Astrocyte (in vitro differentiated cells and primary cell): Measurements from ENCODE around the gene NPAS3. TPM values are rescaled to one million over a fixed set of nuclear protein-coding genes. Genes with fewer than 3 reads are reported as not detected.

Experiments
- DNase-seq: peaks from one replicate; pipeline ENCODE4 v3.0.0-alpha.2; 2010; ENCODE audit warnings: low read depth
- FAIRE-seq: peaks from 2 replicates; lab custom pipeline; 2011; peaks lifted over from hg19 to GRCh38; lab: Jason Lieb, UNC
- H2AFZ ChIP-seq: 2 replicates; pipeline ENCODE4 v1.6.0; 2012; ENCODE audit warnings: low read depth, low read length, inconsistent platforms
- H3K27ac ChIP-seq: 2 replicates; pipeline ENCODE4 v1.5.1; 2011; ENCODE audit warnings: low read depth, low read length, inconsistent platforms
- H3K27me3 ChIP-seq: 2 replicates; pipeline ENCODE4 v1.6.0; 2011; ENCODE audit warnings: low read length, inconsistent platforms; ENCODE audit not compliant: insufficient read depth
- H3K36me3 ChIP-seq: 2 replicates; pipeline ENCODE4 v1.5.1; 2011; ENCODE audit warnings: low read length, inconsistent platforms; ENCODE audit not compliant: insufficient read depth
- H3K4me1 ChIP-seq: 2 replicates; pipeline ENCODE4 v1.5.1; 2011; ENCODE audit warnings: low read length, inconsistent platforms; ENCODE audit not compliant: insufficient read depth
- H3K4me2 ChIP-seq: 2 replicates; pipeline ENCODE4 v1.6.0; 2012; ENCODE audit warnings: low read length, inconsistent platforms
- H3K4me3 ChIP-seq: 2 replicates; pipeline ENCODE4 v1.5.1; 2011; ENCODE audit warnings: low read depth, mild to moderate bottlenecking, low read length, inconsistent platforms; ENCODE audit not compliant: insufficient read depth
- H3K79me2 ChIP-seq: 2 replicates; pipeline ENCODE4 v1.6.0; 2012; ENCODE audit warnings: mild to moderate bottlenecking, low read length, inconsistent platforms; ENCODE audit not compliant: insufficient read depth
- H3K9ac ChIP-seq: 2 replicates; pipeline ENCODE4 v1.6.0; 2012; ENCODE audit warnings: mild to moderate bottlenecking, low read length, inconsistent platforms
- H3K9me3 ChIP-seq: 2 replicates; pipeline ENCODE4 v1.5.1; 2012; ENCODE audit warnings: low read depth, mild to moderate bottlenecking, low read length, inconsistent platforms; ENCODE audit not compliant: insufficient read depth
- H4K20me1 ChIP-seq: 2 replicates; pipeline ENCODE4 v1.6.0; 2012; ENCODE audit warnings: low read length, inconsistent platforms; ENCODE audit not compliant: insufficient read depth
- H3K27ac Mint-ChIP-seq: one replicate; pipeline ENCODE4 v1.8.0; 2021; ENCODE audit warnings: mild to moderate bottlenecking, mixed read lengths; ENCODE audit not compliant: unreplicated experiment
- H3K27me3 Mint-ChIP-seq: one replicate; pipeline ENCODE4 v1.8.0; 2021; ENCODE audit warnings: low read depth, mixed read lengths; ENCODE audit not compliant: unreplicated experiment
- H3K36me3 Mint-ChIP-seq: one replicate; pipeline ENCODE4 v1.8.0; 2021; ENCODE audit warnings: low read depth, mixed read lengths; ENCODE audit not compliant: unreplicated experiment
- H3K4me1 Mint-ChIP-seq: one replicate; pipeline ENCODE4 v1.8.0; 2021; ENCODE audit warnings: low read depth, mixed read lengths; ENCODE audit not compliant: unreplicated experiment
- H3K4me3 Mint-ChIP-seq: one replicate; pipeline ENCODE4 v1.8.0; 2021; ENCODE audit warnings: mild to moderate bottlenecking, moderate library complexity, mixed read lengths; ENCODE audit not compliant: unreplicated experiment
- H3K9me3 Mint-ChIP-seq: one replicate; pipeline ENCODE4 v1.8.0; 2021; ENCODE audit warnings: mild to moderate bottlenecking, mixed read lengths; ENCODE audit not compliant: unreplicated experiment
- CTCF ChIP-seq: IDR thresholded peaks from 2 replicates; pipeline ENCODE4 v1.5.1; 2011; ENCODE audit warnings: low read depth, mild to moderate bottlenecking, inconsistent platforms, low read length, moderate library complexity; ENCODE audit not compliant: insufficient read depth
- EZH2 ChIP-seq: IDR thresholded peaks from 2 replicates; pipeline ENCODE4 v1.6.1; 2012; ENCODE audit warnings: mild to moderate bottlenecking, low read length, inconsistent platforms; ENCODE audit not compliant: insufficient read depth
- total RNA-seq: library from RNA; stranded (reverse); gene quantifications from 2 replicates; pipeline ENCODE4 v1.2.1, GENCODE V29; 2021

Gene NPAS3
- total RNA-seq, 1 donor from 2014 or later, result 2.6 TPM

GRCh38 chr14:33120341-33120740 lies 181.7 kb downstream of the NPAS3 start:
- Histone ChIP-seq H2AFZ (no peak overlapping the region), H4K20me1 (no peaks in the 10 kb centered on the region), H3K79me2 (no peaks in the 10 kb centered on the region), H3K4me3 (no peak overlapping the region), H3K9ac (no peak overlapping the region), H3K4me1 (peaks cover 5% of the 10 kb centered on the region), H3K36me3 (no peaks in the 10 kb centered on the region), H3K4me2 (peak overlapping the region; percentile 43), H3K27ac (no peak overlapping the region), H3K27me3 (no peaks in the 10 kb centered on the region), H3K9me3 (no peaks in the 10 kb centered on the region)
- Mint-ChIP-seq H3K4me3 (no peak overlapping the region), H3K27me3 (peaks cover 2% of the 10 kb centered on the region), H3K27ac (no peak overlapping the region), H3K4me1 (peaks cover 2% of the 10 kb centered on the region), H3K9me3 (no peaks in the 10 kb centered on the region), H3K36me3 (no peaks in the 10 kb centered on the region)
- TF ChIP-seq EZH2 (no peak), CTCF (no peak)
- DNase-seq (peak; percentile 88), FAIRE-seq (peak; percentile 62)

GRCh38 chr14:33120966-33121365 lies 182.3 kb downstream of the NPAS3 start:
- no peaks in the 10 kb centered on the region for H3K9me3 ChIP-seq
- no peak overlapping the region for H3K9ac ChIP-seq
- no peak for TF ChIP-seq EZH2
- TF ChIP-seq CTCF, result no peak
- peaks cover 5% of the 10 kb centered on the region for H3K4me1 ChIP-seq
- no peak overlapping the region for H3K27ac Mint-ChIP-seq
- FAIRE-seq (no peak), DNase-seq (peak; percentile 42)
- no peak overlapping the region for H3K27ac ChIP-seq
- H3K4me2 ChIP-seq, result no peak overlapping the region
- no peaks in the 10 kb centered on the region for H3K9me3 Mint-ChIP-seq
- no peaks in the 10 kb centered on the region for H3K27me3 ChIP-seq
- H3K4me3 ChIP-seq, result no peak overlapping the region
- peaks cover 2% of the 10 kb centered on the region for H3K4me1 Mint-ChIP-seq
- peaks cover 2% of the 10 kb centered on the region for H3K27me3 Mint-ChIP-seq
- no peak overlapping the region for H3K4me3 Mint-ChIP-seq
- no peaks in the 10 kb centered on the region for H3K79me2 ChIP-seq
- no peak overlapping the region for H2AFZ ChIP-seq
- no peaks in the 10 kb centered on the region for H3K36me3 Mint-ChIP-seq
- H4K20me1 ChIP-seq, result no peaks in the 10 kb centered on the region
- H3K36me3 ChIP-seq, result no peaks in the 10 kb centered on the region

GRCh38 chr14:33123281-33123680 lies 184.6 kb downstream of the NPAS3 start:
- H3K9ac ChIP-seq, result no peak overlapping the region
- no peak for TF ChIP-seq CTCF
- TF ChIP-seq EZH2, result no peak
- no peak overlapping the region for H3K27ac ChIP-seq
- Mint-ChIP-seq H3K36me3 (no peaks in the 10 kb centered on the region), H3K4me1 (peaks cover 7% of the 10 kb centered on the region), H3K9me3 (no peaks in the 10 kb centered on the region), H3K4me3 (no peak overlapping the region), H3K27me3 (no peaks in the 10 kb centered on the region), H3K27ac (no peak overlapping the region)
- H3K9me3 ChIP-seq, result no peaks in the 10 kb centered on the region
- H3K4me2 ChIP-seq, result no peak overlapping the region
- DNase-seq (no peak), FAIRE-seq (no peak)
- no peaks in the 10 kb centered on the region for H3K36me3 ChIP-seq
- peaks cover 10% of the 10 kb centered on the region for H3K4me1 ChIP-seq
- H4K20me1 ChIP-seq, result no peaks in the 10 kb centered on the region
- H3K27me3 ChIP-seq, result no peaks in the 10 kb centered on the region
- no peak overlapping the region for H2AFZ ChIP-seq
- H3K4me3 ChIP-seq, result no peak overlapping the region
- H3K79me2 ChIP-seq, result no peaks in the 10 kb centered on the region
